ENCODE results near the gene SLC25A22.

Gene SLC25A22

GRCh38 chr11:798093-798713, at the start of gene SLC25A22:
Gene SLC25A22, minus strand, starts transcription at chr11:798281. Its CDS starts 3,275 bp downstream, at chr11:795006.
- Mint-ChIP-seq H3K4me3 (peak within 1 kb of the TSS; percentile 88), H3K27ac (peak within 1 kb of the TSS; percentile 90), H3K27me3 (no peaks in the 10 kb centered on the region), H3K9me3 (no peaks in the 10 kb centered on the region), H3K4me1 (peaks cover 22% of the 10 kb centered on the region), H3K36me3 (peaks cover 12% of the 10 kb centered on the region)
- CTCF ChIA-PET: no interaction called here
- DNase-seq: peak; percentile 88

- Mint-ChIP-seq H3K27me3 (peaks cover 76% of the 10 kb centered on the region), H3K4me1 (peaks cover 21% of the 10 kb centered on the region), H3K27ac (no peak overlapping the region), H3K36me3 (no peaks in the 10 kb centered on the region), H3K9me3 (no peaks in the 10 kb centered on the region), H3K4me3 (no peak overlapping the region)
- no peak for DNase-seq
- CTCF ChIA-PET: interaction anchor here (0.7 to 3.5 kb wide), 7 partner anchors 17 to 206 kb away, joined by 3 to 39 read pairs (median 5); partner anchors contain the start of gene CHID1
These were observed 49.8 kb upstream of the SLC25A22 start for GRCh38 chr11:847876-848275.

- H3K9me3 Mint-ChIP-seq: no peaks in the 10 kb centered on the region
- CTCF ChIA-PET: interaction anchor here (3.5 kb wide), 1 partner anchor 204 kb away, joined by 39 read pairs; no protein-coding TSS in a partner anchor
- no peak overlapping the region for H3K27ac Mint-ChIP-seq
- no peak for DNase-seq
- H3K27me3 Mint-ChIP-seq: peaks cover 71% of the 10 kb centered on the region
- H3K4me3 Mint-ChIP-seq: no peak overlapping the region
- no peaks in the 10 kb centered on the region for H3K36me3 Mint-ChIP-seq
- peaks cover 21% of the 10 kb centered on the region for H3K4me1 Mint-ChIP-seq
These were observed 48.5 kb upstream of the SLC25A22 start for GRCh38 chr11:846496-847098.

GRCh38 chr11:845872-846495, 47.9 kb upstream of the SLC25A22 start:
- CTCF ChIA-PET: no interaction called here
- Mint-ChIP-seq H3K27me3 (peaks cover 65% of the 10 kb centered on the region), H3K36me3 (no peaks in the 10 kb centered on the region), H3K27ac (no peak overlapping the region), H3K4me1 (peaks cover 26% of the 10 kb centered on the region), H3K9me3 (no peaks in the 10 kb centered on the region), H3K4me3 (no peak overlapping the region)
- DNase-seq: no peak

- H3K4me3 Mint-ChIP-seq: no peak overlapping the region
- H3K27me3 Mint-ChIP-seq: peaks cover 55% of the 10 kb centered on the region
- peaks cover 36% of the 10 kb centered on the region for H3K4me1 Mint-ChIP-seq
- H3K27ac Mint-ChIP-seq: no peak overlapping the region
- peak; percentile 53 for DNase-seq
- CTCF ChIA-PET: no interaction called here
- peaks cover 2% of the 10 kb centered on the region for H3K36me3 Mint-ChIP-seq
- H3K9me3 Mint-ChIP-seq: no peaks in the 10 kb centered on the region
These were observed 46.9 kb upstream of the SLC25A22 start for GRCh38 chr11:844693-845644.

GRCh38 chr11:843818-844692, 46.0 kb upstream of the SLC25A22 start:
- peak overlapping the region; percentile 68 for H3K4me3 Mint-ChIP-seq
- peaks cover 50% of the 10 kb centered on the region for H3K27me3 Mint-ChIP-seq
- peak overlapping the region; percentile 33 for H3K27ac Mint-ChIP-seq
- peak; percentile 41 for DNase-seq
- CTCF ChIA-PET: interaction anchor here (1.0 kb wide), 1 partner anchor 22 kb away, joined by 3 read pairs; no protein-coding TSS in a partner anchor
- peaks cover 4% of the 10 kb centered on the region for H3K36me3 Mint-ChIP-seq
- H3K4me1 Mint-ChIP-seq: peaks cover 37% of the 10 kb centered on the region
- H3K9me3 Mint-ChIP-seq: no peaks in the 10 kb centered on the region

GRCh38 chr11:843086-843734, 45.1 kb upstream of the SLC25A22 start:
- Mint-ChIP-seq H3K4me3 (peak overlapping the region; percentile 68), H3K9me3 (no peaks in the 10 kb centered on the region), H3K4me1 (peaks cover 32% of the 10 kb centered on the region), H3K27me3 (peaks cover 41% of the 10 kb centered on the region), H3K27ac (no peak overlapping the region), H3K36me3 (peaks cover 9% of the 10 kb centered on the region)
- CTCF ChIA-PET: interaction anchor here (0.6 to 1.0 kb wide), 2 partner anchors 10 to 21 kb away, joined by 3 read pairs; partner anchors contain the start of gene CD151
- no peak for DNase-seq

GRCh38 chr11:842370-843002, 44.4 kb upstream of the SLC25A22 start, which contains the start of the genes POLR2L and TSPAN4:
Gene POLR2L, minus strand, starts transcription at chr11:842529. Its CDS starts 21 bp downstream, at chr11:842508.
Gene TSPAN4, plus strand, starts transcription at chr11:842852. Its CDS starts 7,453 bp downstream, at chr11:850305.
- H3K36me3 Mint-ChIP-seq: peaks cover 9% of the 10 kb centered on the region
- CTCF ChIA-PET: no interaction called here
- peak within 1 kb of the TSS; percentile 85 for H3K4me3 Mint-ChIP-seq
- peaks cover 36% of the 10 kb centered on the region for H3K27me3 Mint-ChIP-seq
- H3K27ac Mint-ChIP-seq: peak within 1 kb of the TSS; percentile 84
- H3K9me3 Mint-ChIP-seq: no peaks in the 10 kb centered on the region
- peaks cover 32% of the 10 kb centered on the region for H3K4me1 Mint-ChIP-seq
- DNase-seq: peak; percentile 90

- CTCF ChIA-PET: interaction anchor here (2.2 kb wide), 1 partner anchor 12 kb away, joined by 9 read pairs; no protein-coding TSS in a partner anchor
- Mint-ChIP-seq H3K4me1 (peaks cover 32% of the 10 kb centered on the region), H3K27ac (peak overlapping the region; percentile 84), H3K27me3 (peaks cover 32% of the 10 kb centered on the region), H3K4me3 (peak overlapping the region; percentile 85), H3K36me3 (peaks cover 9% of the 10 kb centered on the region), H3K9me3 (no peaks in the 10 kb centered on the region)
- no peak for DNase-seq
These were observed 43.9 kb upstream of the SLC25A22 start for GRCh38 chr11:841981-842369.

GRCh38 chr11:839875-840617, 42.0 kb upstream of the SLC25A22 start:
- DNase-seq: no peak
- peaks cover 31% of the 10 kb centered on the region for H3K4me1 Mint-ChIP-seq
- H3K27me3 Mint-ChIP-seq: peaks cover 22% of the 10 kb centered on the region
- H3K27ac Mint-ChIP-seq: no peak overlapping the region
- H3K36me3 Mint-ChIP-seq: peaks cover 11% of the 10 kb centered on the region
- CTCF ChIA-PET: interaction anchor here (0.6 to 2.2 kb wide), 3 partner anchors 10 to 211 kb away, joined by 3 to 9 read pairs (median 4); no protein-coding TSS in a partner anchor
- no peaks in the 10 kb centered on the region for H3K9me3 Mint-ChIP-seq
- H3K4me3 Mint-ChIP-seq: peak overlapping the region; percentile 85

GRCh38 chr11:839280-839623, 41.2 kb upstream of the SLC25A22 start:
- DNase-seq: no peak
- Mint-ChIP-seq H3K4me1 (peaks cover 26% of the 10 kb centered on the region), H3K27me3 (peaks cover 24% of the 10 kb centered on the region), H3K9me3 (no peaks in the 10 kb centered on the region), H3K27ac (no peak overlapping the region), H3K4me3 (no peak overlapping the region), H3K36me3 (peaks cover 11% of the 10 kb centered on the region)
- CTCF ChIA-PET: no interaction called here
